Measurements from ENCODE around the gene TMC5.

GRCh38 chr16:19378511-19378910 is 39.2 kb upstream of the TMC5 start:
- no peak for TF ChIP-seq TAF1 (IDR thresholded peaks at IDR 0.05; ENCODE audit: low read depth, low read length)
- no peak for TF ChIP-seq CHD2 (IDR thresholded peaks at IDR 0.05; ENCODE audit: low read length)
- no peak for TF ChIP-seq RAD21 (IDR thresholded peaks at IDR 0.05 in 1 of 2, conservative IDR thresholded peaks at IDR 0.05 in 1 of 2; ENCODE audit: low read depth in 2 of 2, low read length in 2 of 2)
- no peak for TF ChIP-seq SP2 (IDR thresholded peaks at IDR 0.05; ENCODE audit: low read length)
- no peak for TF ChIP-seq CTCF (IDR thresholded peaks at IDR 0.05; ENCODE audit: control extremely low read depth in 1 of 3, insufficient read depth in 1 of 3, low read depth in 1 of 3, low read length in 3 of 3)
